IMR-90 (cell line): ENCODE measurements around the gene FLNA. TPM values are rescaled to one million over a fixed set of nuclear protein-coding genes. Genes with fewer than 3 reads are reported as not detected.

ENCODE experiments used
- ATAC-seq: fragments of 200-7000 bp; cut with Tn5 transposase; 2 replicates; pipeline ENCODE4 v1.9.1; 2020; ENCODE audit warnings: low read depth, mild to moderate bottlenecking, moderate library complexity
- BruUV-seq: library from RNA; stranded (reverse); fragments of 400-500 nt; replicated peaks from 2 replicates; lab custom pipeline; 2021; lab: Mats Ljungman, UMichigan
- CTCF ChIA-PET: fragments of 300-600 bp; formaldehyde crosslinking; extraction: SDS; loops from one replicate; lab custom pipeline; 2021; ENCODE audit warnings: antibody characterized with exemption; lab: Yijun Ruan, JAX
- POLR2A ChIA-PET: fragments of 300-600 bp; sonication (Branson Sonifier 250); formaldehyde crosslinking; loops from one replicate; lab custom pipeline; 2022; ENCODE audit warnings: antibody characterized with exemption; ENCODE audit not compliant: unreplicated experiment; lab: Charles Lee
- DNase-seq: peaks from one replicate; pipeline ENCODE4 v3.0.0; 2013
- H2AFZ ChIP-seq: replicated peaks from 2 replicates; pipeline ENCODE3; 2013; ENCODE audit warnings: low read length, mild to moderate bottlenecking; ENCODE audit not compliant: poor library complexity
- H2AK5ac ChIP-seq: 2 replicates; pipeline ENCODE4 v1.6.1; 2013; ENCODE audit warnings: low read depth, low read length, inconsistent platforms
- H2AK9ac ChIP-seq: replicated peaks from 2 replicates; pipeline ENCODE3; 2013; ENCODE audit warnings: mild to moderate bottlenecking, low read depth, low read length, moderate library complexity; ENCODE audit not compliant: poor library complexity
- H2BK120ac ChIP-seq: 2 replicates; pipeline ENCODE4 v1.6.1; 2013; ENCODE audit warnings: low read depth, low read length, inconsistent platforms
- H2BK15ac ChIP-seq: 3 replicates; pipeline ENCODE4 v1.6.1; 2013; ENCODE audit warnings: low read depth, low read length, inconsistent platforms
- H2BK20ac ChIP-seq: 2 replicates; pipeline ENCODE4 v1.6.1; 2013; ENCODE audit warnings: low read depth, mild to moderate bottlenecking, inconsistent platforms, low read length, moderate library complexity
- H2BK5ac ChIP-seq: 2 replicates; pipeline ENCODE4 v1.6.1; 2013; ENCODE audit warnings: mild to moderate bottlenecking, low read depth, low read length, inconsistent platforms; ENCODE audit not compliant: poor library complexity, severe bottlenecking
- H3K14ac ChIP-seq: replicated peaks from 2 replicates; pipeline ENCODE4 v1.6.1; 2013; ENCODE audit warnings: low read depth, low read length, inconsistent platforms
- H3K18ac ChIP-seq: 2 replicates; pipeline ENCODE4 v1.6.1; 2013; ENCODE audit warnings: low read depth, low read length, control low read depth
- H3K23ac ChIP-seq: 2 replicates; pipeline ENCODE4 v1.6.1; 2013; ENCODE audit warnings: low read depth, low read length, inconsistent platforms
- H3K27ac ChIP-seq: 2 replicates; pipeline ENCODE4 v1.5.1; 2013; ENCODE audit warnings: mild to moderate bottlenecking, control low read depth, low read length; ENCODE audit not compliant: insufficient read depth
- H3K27me3 ChIP-seq: 2 replicates; pipeline ENCODE4 v1.6.1; 2013; ENCODE audit warnings: low read length; ENCODE audit not compliant: control insufficient read depth, insufficient read depth
- H3K36me3 ChIP-seq: 2 replicates; pipeline ENCODE4 v1.6.1; 2013; ENCODE audit warnings: low read length, mixed read lengths; ENCODE audit not compliant: control insufficient read depth, insufficient read depth
- H3K4ac ChIP-seq: 2 replicates; pipeline ENCODE4 v1.6.1; 2013; ENCODE audit warnings: low read depth, low read length, inconsistent platforms
- H3K4me1 ChIP-seq: 2 replicates; pipeline ENCODE4 v1.6.1; 2013; ENCODE audit warnings: low read length, mixed read lengths; ENCODE audit not compliant: control insufficient read depth, insufficient read depth
- H3K4me2 ChIP-seq: 2 replicates; pipeline ENCODE4 v1.6.1; 2013; ENCODE audit warnings: low read depth, mild to moderate bottlenecking, control low read depth, low read length, moderate library complexity
- H3K4me3 ChIP-seq: 2 replicates; pipeline ENCODE4 v1.5.1; 2013; ENCODE audit warnings: low read depth, mild to moderate bottlenecking, control low read depth, low read length, moderate library complexity; ENCODE audit not compliant: insufficient read depth
- H3K56ac ChIP-seq: 2 replicates; pipeline ENCODE4 v1.6.1; 2013; ENCODE audit warnings: low read length, inconsistent platforms; ENCODE audit not compliant: insufficient read depth; ENCODE audit errors: extremely low read depth
- H3K79me1 ChIP-seq, 2 experiments: 2 replicates each; pipeline ENCODE4 v1.6.1; 2013; ENCODE audit warnings: low read length in 2 of 2, inconsistent platforms in 1 of 2, low read depth in 1 of 2
- H3K9ac ChIP-seq: 2 replicates; pipeline ENCODE4 v1.6.1; 2013; ENCODE audit warnings: low read depth, low read length, control low read depth
- H3K9me1 ChIP-seq: 2 replicates; pipeline ENCODE4 v1.6.1; 2013; ENCODE audit warnings: low read length, inconsistent platforms; ENCODE audit not compliant: insufficient read depth
- H3K9me3 ChIP-seq: 2 replicates; pipeline ENCODE4 v1.6.1; 2013; ENCODE audit warnings: low read length; ENCODE audit not compliant: control insufficient read depth, insufficient read depth
- H4K20me1 ChIP-seq: 2 replicates; pipeline ENCODE4 v1.6.1; 2013; ENCODE audit warnings: low read length, inconsistent platforms; ENCODE audit not compliant: insufficient read depth
- H4K5ac ChIP-seq: 2 replicates; pipeline ENCODE4 v1.6.1; 2013; ENCODE audit warnings: mild to moderate bottlenecking, low read depth, low read length, control low read depth
- H4K8ac ChIP-seq, 2 experiments: 2 replicates each; pipeline ENCODE4 v1.6.1; 2013; ENCODE audit warnings: low read depth in 2 of 2, low read length in 2 of 2, control low read depth in 1 of 2, inconsistent platforms in 1 of 2
- H4K91ac ChIP-seq: 2 replicates; pipeline ENCODE4 v1.6.1; 2013; ENCODE audit warnings: low read depth, low read length, inconsistent platforms; ENCODE audit not compliant: insufficient read depth
- CEBPB ChIP-seq: IDR thresholded peaks from 2 replicates; pipeline ENCODE4 v1.6.1; 2012; ENCODE audit warnings: low read depth, low read length, improper control_type of control experiment
- CHD1 ChIP-seq: IDR thresholded peaks from 2 replicates; pipeline ENCODE4 v1.6.1; 2012; ENCODE audit warnings: low read depth, low read length, improper control_type of control experiment
- FOS ChIP-seq: fragments of 150-350 bp; IDR thresholded peaks from 2 replicates; pipeline ENCODE4 v1.6.1; 2016; ENCODE audit warnings: low read depth, low read length
- MAFK ChIP-seq: IDR thresholded peaks from 2 replicates; pipeline ENCODE4 v1.6.1; 2012; ENCODE audit warnings: low read depth, low read length, improper control_type of control experiment
- MAZ ChIP-seq: IDR thresholded peaks from 2 replicates; pipeline ENCODE4 v1.6.1; 2012; ENCODE audit warnings: low read depth, mild to moderate bottlenecking, low read length, improper control_type of control experiment, moderate library complexity, borderline replicate concordance
- NFE2L2 ChIP-seq: fragments of 150-350 bp; IDR thresholded peaks from 2 replicates; pipeline ENCODE4 v1.6.1; 2016; ENCODE audit warnings: low read depth, mild to moderate bottlenecking, low read length
- RAD21 ChIP-seq: IDR thresholded peaks from 2 replicates; pipeline ENCODE4 v1.6.1; 2012; ENCODE audit warnings: low read length, improper control_type of control experiment
- RCOR1 ChIP-seq: IDR thresholded peaks from 2 replicates; pipeline ENCODE4 v1.6.1; 2012; ENCODE audit warnings: mild to moderate bottlenecking, low read length, improper control_type of control experiment; ENCODE audit not compliant: insufficient replicate concordance
- RFX5 ChIP-seq: IDR thresholded peaks from 2 replicates; pipeline ENCODE4 v1.8.0; 2012; ENCODE audit warnings: low read depth, mild to moderate bottlenecking, low read length, moderate library complexity
- SMC3 ChIP-seq: fragments of 150-350 bp; IDR thresholded peaks from 2 replicates; pipeline ENCODE4 v1.6.1; 2016; ENCODE audit warnings: low read depth, mild to moderate bottlenecking, antibody characterized with exemption, low read length, moderate library complexity
- WGBS, 2 experiments: methylation state at CpG; one replicate each; pipeline versions ENCODE4 v1.1.5 to v1.1.7; 2013; ENCODE audit warnings: missing lambda C conversion rate in 2 of 2; ENCODE audit not compliant: insufficient read length in 1 of 2; ENCODE audit errors: extremely low coverage in 2 of 2; 5-methylcytosine and 5-hydroxymethylcytosine counted together
- dilution Hi-C: fragments of 300-500 bp; cut with HindIII; formaldehyde crosslinking; loops from one replicate; pipeline ENCODE4 v1.14.3; 2018; ENCODE audit warnings: low sequenced_read_pairs; ENCODE audit not compliant: unreplicated experiment
- in situ Hi-C: fragments of 300-500 bp; cut with MboI; formaldehyde crosslinking; loops from 3 replicates; pipeline ENCODE4 v1.14.3; 2019; ENCODE audit warnings: low sequenced_read_pairs, inconsistent platforms, mixed read lengths
- intact Hi-C: fragments of 100-400 bp; cut with micrococcal nuclease; formaldehyde crosslinking; loops from 2 replicates; pipeline ENCODE4 v1.10.0; 2022
- polyA plus RNA-seq, 3 experiments: library from polyadenylated mRNA; depleted of rRNA; stranded (reverse); fragments of >200 nt; gene quantifications; 2 replicates each; pipeline ENCODE4 v1.2.3, GENCODE V29; 2012; ENCODE audit warnings: low replicate concordance in 1 of 3
- total RNA-seq: library from RNA; depleted of rRNA; stranded (reverse); fragments of >200 nt; gene quantifications from 2 replicates; pipeline ENCODE4 v1.2.3, GENCODE V29; 2012
- TF ChIP-seq, protein P1 (sequence below): conservative IDR thresholded peaks from 2 replicates; pipeline ENCODE4 v1.5.1; 2012; ENCODE audit warnings: mild to moderate bottlenecking, low read depth, low read length, improper control_type of control experiment
- TF ChIP-seq, protein P2 (sequence below): fragments of 150-350 bp; IDR thresholded peaks from 2 replicates; pipeline ENCODE4 v1.6.1; 2017; ENCODE audit warnings: mild to moderate bottlenecking, antibody characterized with exemption, low read length, low read depth

FLNA gene
- total and polyA plus RNA-seq, 2 of the 4 experiments (the other 2 are of a cell fraction) = 1,356 to 1,357 TPM

DNA sequence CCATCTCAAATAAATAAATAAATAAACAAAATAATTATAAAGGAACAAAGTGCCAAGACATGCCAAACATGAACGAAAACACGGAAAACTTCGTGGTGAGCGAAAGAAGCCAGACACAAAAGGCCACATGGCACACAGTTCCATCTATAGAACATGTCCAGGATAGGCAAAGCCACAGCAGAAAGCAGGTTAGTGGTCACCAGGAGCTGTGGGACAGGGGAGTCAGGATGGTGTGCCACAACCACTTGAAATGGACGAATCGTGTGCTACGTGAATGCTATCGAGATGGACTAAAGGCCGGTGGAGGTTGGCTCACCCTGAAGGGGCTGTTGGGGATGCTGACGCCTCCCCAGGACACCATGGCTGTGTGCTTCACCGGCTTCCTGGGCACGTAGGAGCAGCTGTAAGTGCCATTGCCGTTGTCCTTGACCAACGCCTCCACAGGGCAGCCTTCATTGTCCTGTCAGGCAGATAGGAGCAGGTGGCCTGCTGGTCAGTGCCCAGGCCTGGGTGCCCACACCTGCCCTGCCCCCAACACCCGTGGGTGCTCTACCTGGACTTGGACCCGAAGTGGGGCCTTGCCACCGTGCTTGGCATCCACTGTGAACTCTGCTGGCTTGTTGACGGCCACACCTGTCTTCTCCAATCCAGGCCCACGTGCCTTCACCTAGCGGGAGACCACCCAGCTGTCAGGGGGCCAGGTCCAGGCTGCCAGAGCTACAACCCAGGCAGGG lies 10.6 kb downstream of the FLNA start:
- peaks cover 7% of the 10 kb centered on the region for H3K4me1 ChIP-seq
- H3K23ac ChIP-seq = no peak overlapping the region
- no peak overlapping the region for H4K8ac ChIP-seq
- no peak overlapping the region for H3K9ac ChIP-seq
- H3K27me3 ChIP-seq = no peaks in the 10 kb centered on the region
- in situ Hi-C loops = no loop called here
- H2BK120ac ChIP-seq = no peak overlapping the region
- POLR2A ChIA-PET = no interaction called here
- CTCF ChIA-PET = no interaction called here
- DNase-seq = no peak
- H2AK9ac ChIP-seq = peak overlapping the region; percentile 65
- H4K91ac ChIP-seq = no peak overlapping the region
- H4K20me1 ChIP-seq = peaks cover 99% of the 10 kb centered on the region
- no peak overlapping the region for H3K27ac ChIP-seq
- no peak for ATAC-seq
- no peak overlapping the region for H3K4me3 ChIP-seq
- intact Hi-C loops = no loop called here
- H3K36me3 ChIP-seq = peaks cover 89% of the 10 kb centered on the region
- no peak overlapping the region for H2BK15ac ChIP-seq
- H3K18ac ChIP-seq = no peak overlapping the region
- TF ChIP-seq FOS (no peak), CEBPB (no peak), SMC3 (no peak), RAD21 (no peak), RFX5 (no peak), MAFK (no peak), NFE2L2 (no peak), MAZ (no peak), RCOR1 (no peak), CHD1 (no peak)
- TF ChIP-seq, protein P1, sequence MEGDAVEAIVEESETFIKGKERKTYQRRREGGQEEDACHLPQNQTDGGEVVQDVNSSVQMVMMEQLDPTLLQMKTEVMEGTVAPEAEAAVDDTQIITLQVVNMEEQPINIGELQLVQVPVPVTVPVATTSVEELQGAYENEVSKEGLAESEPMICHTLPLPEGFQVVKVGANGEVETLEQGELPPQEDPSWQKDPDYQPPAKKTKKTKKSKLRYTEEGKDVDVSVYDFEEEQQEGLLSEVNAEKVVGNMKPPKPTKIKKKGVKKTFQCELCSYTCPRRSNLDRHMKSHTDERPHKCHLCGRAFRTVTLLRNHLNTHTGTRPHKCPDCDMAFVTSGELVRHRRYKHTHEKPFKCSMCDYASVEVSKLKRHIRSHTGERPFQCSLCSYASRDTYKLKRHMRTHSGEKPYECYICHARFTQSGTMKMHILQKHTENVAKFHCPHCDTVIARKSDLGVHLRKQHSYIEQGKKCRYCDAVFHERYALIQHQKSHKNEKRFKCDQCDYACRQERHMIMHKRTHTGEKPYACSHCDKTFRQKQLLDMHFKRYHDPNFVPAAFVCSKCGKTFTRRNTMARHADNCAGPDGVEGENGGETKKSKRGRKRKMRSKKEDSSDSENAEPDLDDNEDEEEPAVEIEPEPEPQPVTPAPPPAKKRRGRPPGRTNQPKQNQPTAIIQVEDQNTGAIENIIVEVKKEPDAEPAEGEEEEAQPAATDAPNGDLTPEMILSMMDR = no peak
- TF ChIP-seq, protein P2, sequence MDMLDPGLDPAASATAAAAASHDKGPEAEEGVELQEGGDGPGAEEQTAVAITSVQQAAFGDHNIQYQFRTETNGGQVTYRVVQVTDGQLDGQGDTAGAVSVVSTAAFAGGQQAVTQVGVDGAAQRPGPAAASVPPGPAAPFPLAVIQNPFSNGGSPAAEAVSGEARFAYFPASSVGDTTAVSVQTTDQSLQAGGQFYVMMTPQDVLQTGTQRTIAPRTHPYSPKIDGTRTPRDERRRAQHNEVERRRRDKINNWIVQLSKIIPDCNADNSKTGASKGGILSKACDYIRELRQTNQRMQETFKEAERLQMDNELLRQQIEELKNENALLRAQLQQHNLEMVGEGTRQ = no peak
- H3K79me1 ChIP-seq = peaks cover 0 to 27% of the 10 kb centered on the region in 2 experiments; a peak in 1 of 4 replicates
- no peak overlapping the region for H3K4me2 ChIP-seq
- no peaks in the 10 kb centered on the region for H3K9me3 ChIP-seq
- no TSS peak for BruUV-seq
- H2AK5ac ChIP-seq = no peak overlapping the region
- no peaks in the 10 kb centered on the region; the same call in 1 of the 2 replicates for H3K9me1 ChIP-seq
- no peak overlapping the region for H3K14ac ChIP-seq
- 79% methylated on average over 9 of the region's 20 CpGs; no CpG with 5 or more reads in 1 of the 2 experiments for WGBS, 2 experiments
- H3K4ac ChIP-seq = no peak overlapping the region
- peak overlapping the region; percentile 43 for H2AFZ ChIP-seq
- no peak overlapping the region for H2BK20ac ChIP-seq
- no peak overlapping the region for H3K56ac ChIP-seq
- H4K5ac ChIP-seq = no peak overlapping the region
- dilution Hi-C loops = no loop called here
- no peak overlapping the region for H2BK5ac ChIP-seq
